NCI-H146 treated with DMSO at 0.1 percent for 48 hours (cell line): ENCODE measurements around the gene RABGAP1L.
A peak's percentile ranks its signal among the peaks of the same experiment; 100 is the strongest.
"Not testable (repeated sequence)": the region's sequence is repeated elsewhere in the genome, so short reads cannot be mapped to it uniquely, and the experiment has no call there.

Experiments
- DNase-seq: peaks from one replicate; lab custom pipeline; 2025; ENCODE audit not compliant: unreplicated experiment; lab: John Stamatoyannopoulos, UW

RABGAP1L gene

DNA sequence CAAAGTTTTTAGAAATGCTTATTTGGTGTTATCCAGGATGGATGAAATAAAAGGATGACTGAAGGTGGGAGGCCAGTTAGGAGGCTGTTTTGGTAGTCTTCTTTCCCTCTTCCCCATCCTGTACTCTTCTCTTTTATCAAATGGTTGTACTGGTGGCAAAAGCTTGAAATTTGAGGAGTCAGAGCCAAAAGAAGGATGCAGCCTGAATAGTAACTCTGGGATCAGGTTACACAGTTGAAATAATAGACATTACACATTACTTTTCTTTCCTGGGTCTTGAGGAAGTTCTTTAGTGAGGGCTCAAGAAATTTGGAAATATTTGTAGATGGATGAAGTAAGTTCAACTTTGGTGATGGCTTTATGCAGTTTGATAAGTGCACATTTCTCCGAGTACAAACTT, 397.1 kb downstream of the RABGAP1L start:
- DNase-seq = no peak

DNA sequence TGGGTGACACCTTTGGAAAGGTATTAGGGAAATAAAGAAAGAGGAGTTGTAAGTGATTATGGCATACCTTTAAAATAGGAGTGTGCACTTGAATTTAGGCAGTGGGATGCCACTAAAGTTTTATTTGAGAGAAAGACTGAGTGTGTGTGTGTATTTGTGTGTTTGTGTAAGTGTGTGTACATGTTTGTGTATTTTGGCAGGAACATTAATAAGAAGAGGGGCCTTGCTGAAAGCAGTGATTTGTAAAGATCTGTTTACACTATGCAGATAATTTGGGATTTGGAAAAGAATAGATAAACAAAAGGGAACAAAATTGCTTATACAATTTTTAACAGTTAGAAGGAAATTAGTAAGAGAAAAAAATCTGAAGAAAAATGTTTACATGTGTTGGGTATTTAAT, 409.2 kb downstream of the RABGAP1L start:
- no peak for DNase-seq

DNA sequence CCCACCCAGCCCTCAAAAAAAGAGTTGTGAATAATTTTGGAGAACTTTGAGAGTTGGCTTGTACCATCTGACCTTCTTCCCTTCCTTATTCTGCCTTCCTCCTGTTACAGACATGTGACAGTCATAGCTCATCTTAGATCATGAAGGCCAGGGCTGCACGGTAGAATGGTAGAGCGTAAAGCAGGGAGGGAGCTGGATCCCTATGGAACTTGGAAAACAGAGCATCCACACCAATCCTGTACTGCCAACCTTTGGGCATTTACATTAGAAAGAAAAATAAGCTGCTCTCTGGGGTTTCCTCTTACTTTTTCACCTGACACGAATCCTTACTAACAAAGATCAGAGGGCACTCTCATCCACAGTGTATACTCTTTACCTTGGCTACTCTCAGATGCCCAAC, 409.9 kb downstream of the RABGAP1L start:
- DNase-seq = no peak

DNA sequence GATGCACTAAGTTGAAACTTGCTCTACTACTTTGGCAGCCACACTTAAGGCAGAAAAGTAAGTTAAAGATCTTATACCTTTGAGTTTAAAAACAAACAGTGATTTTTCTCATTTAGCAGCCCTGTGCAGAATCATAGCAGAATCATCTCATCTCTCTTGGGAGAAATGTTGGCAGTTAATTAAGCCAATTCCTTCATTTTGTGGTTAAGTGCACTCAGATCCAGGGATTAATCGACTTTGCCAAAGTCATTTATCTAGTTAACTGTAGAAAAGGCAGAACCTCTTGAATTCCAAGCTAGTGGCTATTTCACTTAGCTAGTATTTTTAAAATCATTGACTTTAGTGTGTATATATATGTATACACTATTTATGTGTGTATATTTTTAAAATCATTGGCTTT, 413.5 kb downstream of the RABGAP1L start:
- no peak for DNase-seq

DNA sequence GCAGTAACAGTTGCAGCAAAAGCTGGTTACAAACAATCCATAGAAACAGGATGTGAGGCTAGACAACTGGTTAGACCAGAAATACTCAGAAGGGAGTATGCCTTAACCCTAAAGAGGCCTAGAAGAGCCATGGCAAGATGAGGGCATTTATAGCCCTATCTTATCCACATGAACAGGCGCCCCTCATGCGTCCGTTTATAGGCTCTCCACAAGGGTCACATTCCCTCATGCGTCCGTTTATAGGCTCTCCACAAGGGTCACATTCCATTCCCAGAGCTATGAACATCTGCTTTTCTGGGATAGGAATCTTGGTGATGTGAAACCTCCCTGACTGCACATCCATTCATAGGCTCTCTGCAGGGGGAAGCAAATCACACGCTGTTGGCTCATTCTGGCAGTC, 416.8 kb downstream of the RABGAP1L start:
- DNase-seq = not testable (repeated sequence)

DNA sequence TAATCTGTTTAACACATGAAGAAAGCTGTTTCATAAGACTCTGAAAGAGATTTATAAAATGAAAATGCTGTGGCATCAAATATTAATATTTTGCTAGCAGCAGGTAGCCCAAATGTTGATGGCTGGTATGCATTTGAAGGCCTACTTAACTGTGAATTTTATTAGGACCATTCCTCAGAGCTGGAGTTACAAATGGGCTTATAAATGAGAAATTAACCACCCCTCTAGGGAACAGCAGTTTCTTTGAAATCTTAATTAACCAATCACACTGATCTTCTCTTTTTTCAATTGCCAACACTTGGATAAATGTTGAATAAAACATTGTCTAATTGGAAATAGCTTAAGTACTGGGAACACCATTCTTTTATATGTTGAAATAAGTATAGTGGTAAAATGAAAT, 418.4 kb downstream of the RABGAP1L start:
- DNase-seq = no peak

DNA sequence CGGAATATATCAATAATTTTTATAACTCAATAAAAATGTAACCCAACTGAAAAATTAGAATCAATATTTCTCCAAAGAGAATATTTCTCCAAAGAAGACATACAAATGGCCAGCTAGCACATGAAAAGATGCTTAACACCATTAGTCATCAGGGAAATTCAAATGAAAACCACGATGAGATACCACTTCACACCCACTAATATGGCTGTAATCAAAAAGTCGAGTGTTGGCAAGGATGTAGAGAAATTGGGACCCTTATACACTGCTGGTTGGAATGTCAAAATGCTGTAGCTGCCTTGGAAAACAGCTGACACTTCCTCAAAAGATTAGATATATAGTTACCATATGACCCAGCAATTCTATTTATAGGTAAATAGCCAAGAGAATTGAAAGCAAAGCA, 421.5 kb downstream of the RABGAP1L start:
- no peak for DNase-seq

DNA sequence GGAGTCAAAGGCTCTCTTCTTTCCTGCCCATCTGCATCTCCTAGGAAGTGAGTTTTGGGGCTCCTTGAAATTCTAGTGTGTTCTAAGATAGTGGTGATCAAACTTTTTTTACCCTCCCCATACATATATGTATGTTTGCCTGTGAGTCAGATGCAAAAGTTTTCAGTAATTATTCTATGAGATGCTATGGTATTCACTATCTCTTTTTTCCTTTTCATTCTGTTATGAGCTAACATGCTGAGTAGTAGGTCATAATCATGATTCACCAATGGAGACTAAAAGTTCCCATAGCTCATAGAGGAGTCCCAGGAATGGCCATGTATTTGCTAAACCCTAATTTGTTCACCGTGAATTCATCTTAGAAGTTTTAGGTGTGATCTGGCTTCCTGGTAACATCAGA, 424.0 kb downstream of the RABGAP1L start:
- no peak for DNase-seq

DNA sequence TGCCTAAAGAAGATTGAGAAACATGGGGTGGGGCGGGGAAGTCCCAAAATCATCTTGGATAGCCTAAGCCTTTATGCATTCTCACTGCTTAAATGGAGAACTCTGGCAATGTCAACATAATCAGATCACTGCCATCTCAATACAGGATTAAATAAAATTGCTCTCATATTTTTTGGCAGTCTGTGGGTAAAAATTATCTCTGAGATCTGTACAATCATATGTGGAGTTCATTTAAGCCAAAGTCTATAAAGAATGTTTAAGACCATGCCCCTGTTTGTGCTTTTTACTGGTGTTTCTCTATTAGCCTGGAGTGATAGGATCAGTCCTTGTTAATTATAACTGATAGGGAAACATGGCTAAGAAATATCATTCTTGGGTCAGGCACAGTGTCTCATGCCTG, 424.8 kb downstream of the RABGAP1L start:
- no peak for DNase-seq

DNA sequence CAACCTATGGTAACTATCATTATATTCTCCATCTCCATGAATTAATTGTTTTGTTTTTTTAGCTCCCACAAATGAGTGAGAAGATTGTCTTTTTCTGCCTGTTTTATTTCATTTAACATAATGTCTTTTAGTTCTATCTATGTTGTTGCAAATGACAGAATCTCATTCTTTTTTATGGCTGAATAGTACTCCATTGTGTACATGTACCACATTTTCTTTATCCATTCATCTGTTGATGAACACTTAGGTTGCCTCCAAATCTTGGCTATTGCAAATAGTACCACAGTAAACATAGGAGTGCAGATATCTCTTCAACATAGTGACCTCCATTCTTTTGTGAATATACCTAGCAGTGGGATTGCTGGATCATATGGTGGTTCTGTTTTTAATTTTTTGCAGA, 429.3 kb downstream of the RABGAP1L start:
- DNase-seq = not testable (repeated sequence)

DNA sequence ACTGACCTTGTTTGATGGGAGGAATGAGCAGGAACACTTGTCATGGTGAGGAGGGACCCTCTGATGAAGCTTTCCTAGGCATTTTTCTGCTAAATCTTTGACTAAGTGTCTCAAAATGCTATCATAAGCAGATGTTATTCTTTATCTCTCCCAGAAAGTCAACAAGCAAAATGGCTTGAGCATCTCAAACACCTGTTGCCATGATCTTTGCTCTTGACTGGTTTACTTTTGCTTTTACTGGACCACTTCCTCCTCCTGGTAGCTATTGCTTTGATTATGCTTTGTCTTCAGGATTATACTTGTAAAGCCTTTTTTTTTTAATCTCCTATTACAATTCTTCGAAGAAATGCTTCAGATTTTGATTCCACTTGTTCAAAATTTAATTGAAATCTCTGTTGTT, 445.9 kb downstream of the RABGAP1L start:
- DNase-seq = no peak

DNA sequence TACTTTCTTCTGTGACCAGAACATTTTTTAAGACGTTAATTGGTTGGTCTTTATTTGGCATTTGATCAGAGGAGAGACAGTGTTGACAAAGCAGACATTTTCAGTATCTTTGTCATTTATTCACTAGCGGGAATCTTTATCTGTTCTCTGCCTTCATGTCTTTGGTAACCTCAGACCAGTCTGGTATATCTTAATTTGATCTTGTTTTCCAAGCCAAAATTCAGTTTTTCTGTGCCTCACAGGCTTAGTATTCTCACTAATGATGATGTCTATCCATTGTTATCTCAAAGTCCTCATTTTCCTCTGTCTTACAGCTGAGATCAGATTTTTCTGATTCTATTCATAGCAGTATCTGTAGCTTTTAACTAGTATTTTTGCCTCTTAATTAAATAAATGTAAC, 447.2 kb downstream of the RABGAP1L start:
- no peak for DNase-seq

DNA sequence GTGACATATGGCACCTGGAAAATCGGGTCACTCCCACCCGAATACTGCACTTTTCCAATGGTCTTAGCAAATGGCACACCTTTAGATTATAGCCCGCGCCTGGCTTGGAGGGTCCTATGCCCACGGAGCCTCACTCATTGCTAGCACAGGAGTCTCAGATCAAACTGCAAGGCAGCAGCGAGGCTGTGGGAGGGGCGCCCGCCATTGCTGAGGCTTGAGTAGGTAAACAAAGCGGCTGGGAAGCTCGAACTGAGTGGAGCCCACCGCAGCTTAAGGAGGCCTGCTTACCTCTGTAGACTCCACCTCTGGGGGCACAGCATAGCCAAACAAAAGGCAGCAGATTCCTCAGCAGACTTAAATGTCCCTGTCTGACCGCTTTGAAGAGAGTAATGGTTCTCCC, 458.6 kb downstream of the RABGAP1L start:
- not testable (repeated sequence) for DNase-seq

DNA sequence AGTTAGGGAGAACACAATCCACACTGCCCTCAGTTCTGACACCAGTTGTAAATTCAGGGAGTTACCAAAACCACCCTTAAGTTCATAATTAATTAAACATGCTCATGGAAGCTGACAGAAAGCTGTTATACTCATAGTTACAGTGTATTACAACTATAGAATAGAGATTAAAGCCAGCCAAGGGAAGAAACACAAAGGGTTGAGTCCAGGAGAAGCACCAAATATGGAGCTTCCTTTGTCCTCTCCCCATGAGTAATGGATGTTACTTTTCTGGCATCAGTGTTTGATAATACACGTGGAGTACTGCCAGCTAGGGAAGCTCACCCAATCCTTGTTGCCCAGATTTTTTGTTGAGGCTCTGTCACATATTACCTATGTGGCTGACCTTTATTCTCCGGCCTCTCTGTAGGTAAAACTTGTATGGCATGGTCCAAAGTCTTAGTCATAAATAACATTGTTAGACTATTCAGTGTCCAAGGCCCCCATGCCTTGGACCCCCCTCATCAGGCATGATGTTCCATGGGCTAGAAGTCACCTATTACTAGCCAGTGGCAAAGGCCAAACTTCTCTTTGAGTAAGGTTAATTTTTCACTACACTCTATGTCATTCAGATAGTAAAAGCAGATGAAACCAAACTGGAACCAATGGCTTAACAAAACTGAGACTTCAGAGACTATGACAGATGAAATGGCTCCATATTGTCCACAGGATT, 464.2 kb downstream of the RABGAP1L start:
- DNase-seq = no peak

DNA sequence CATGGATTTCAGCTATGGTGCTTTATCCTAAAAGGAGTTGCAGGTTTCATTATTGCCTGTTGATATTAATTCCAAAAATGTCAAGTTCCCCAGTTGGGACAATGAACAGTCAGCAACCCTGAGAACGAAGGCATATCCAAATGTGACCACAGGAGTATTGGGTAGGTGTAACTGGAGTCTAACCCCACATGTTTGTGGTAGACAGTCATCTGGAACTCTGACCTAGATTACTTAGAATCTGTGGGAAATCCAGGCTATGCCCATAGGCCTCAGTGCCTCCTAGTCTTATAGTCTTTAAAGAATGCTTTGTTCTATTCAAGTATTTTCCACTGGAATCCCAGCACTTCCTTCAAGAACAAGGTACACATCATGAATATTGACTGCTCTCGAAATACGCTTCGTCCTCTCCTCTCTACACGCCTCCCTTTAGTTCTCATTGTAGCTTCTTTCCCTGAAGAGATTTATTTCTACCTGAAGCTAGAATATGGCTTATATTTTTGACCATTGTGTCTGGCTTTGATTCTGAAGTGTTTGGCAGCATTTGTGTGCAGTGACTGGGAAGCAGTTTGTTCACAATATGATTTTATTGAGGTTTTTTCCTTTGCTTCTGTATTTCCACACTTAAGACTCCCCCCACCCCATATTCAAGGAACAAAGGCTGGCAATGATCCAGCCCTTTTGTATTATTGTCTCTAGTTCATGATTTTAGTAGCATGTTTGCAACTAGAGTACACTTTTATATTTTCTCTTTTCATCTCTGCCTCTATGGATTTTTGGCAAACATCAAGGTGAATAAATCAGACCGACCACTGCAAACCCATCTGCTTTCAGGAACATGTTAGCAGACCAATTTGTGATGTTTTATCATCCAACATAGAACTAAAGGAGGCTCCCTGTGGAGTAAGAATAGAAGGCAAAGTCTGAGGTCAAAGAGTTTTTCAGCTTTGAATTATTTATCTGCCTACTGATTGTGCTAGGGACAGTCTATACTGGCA, 467.0 kb downstream of the RABGAP1L start:
- DNase-seq = peak; percentile 30

DNA sequence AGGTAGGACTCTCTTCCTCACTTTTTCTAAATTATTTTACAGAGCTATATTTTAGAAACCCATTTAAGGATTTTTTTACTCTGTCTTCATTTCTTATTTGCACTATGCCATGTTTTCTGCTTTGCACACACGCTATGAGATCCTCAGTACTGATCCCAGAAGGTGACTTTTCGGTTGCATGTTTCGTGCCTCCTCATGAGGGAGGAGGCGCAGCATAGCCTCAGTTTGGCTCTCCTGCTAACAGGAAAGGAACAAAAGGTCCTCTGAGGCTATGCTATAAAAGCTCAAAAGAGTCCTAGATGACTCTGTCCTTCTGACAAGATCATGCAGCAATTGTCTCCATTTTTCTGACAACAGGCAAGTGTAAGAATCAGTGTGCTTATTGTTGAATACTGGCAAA, 478.2 kb downstream of the RABGAP1L start:
- DNase-seq = no peak

DNA sequence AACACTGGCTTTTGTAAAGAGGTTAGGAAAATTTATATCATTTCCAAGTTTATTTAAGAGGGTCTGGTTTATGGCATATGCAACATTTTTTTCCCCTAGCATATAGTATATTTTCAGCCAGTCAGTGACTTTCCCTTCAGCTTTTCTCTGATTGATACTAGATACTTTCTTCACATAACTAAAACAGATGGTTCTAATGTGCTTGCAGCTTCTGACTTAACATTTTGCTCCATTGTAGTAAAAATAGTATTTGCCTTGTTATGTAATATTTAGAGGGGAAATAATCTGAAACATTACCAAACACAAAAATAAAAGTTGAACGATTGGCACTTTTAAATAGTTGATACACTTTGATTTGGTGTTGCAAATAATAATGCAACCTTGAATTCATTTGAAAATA, 480.1 kb downstream of the RABGAP1L start:
- DNase-seq = no peak

DNA sequence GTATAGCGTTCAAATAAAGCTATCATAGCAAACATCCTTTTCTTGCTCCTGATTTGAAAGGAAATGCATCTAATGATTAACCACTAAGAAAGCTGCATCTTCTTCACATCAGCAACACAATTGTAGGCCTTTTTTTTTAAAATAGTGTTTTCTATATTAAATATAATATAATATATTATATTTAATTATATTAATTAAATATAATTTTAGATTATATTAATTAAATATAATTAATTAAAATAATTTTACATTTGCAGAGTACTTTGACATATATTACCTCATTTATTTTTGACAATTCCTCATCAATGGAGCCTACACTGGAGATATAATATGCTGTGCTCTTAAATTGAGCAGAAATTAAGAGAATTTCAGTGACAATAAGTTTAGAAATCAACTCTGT, 481.5 kb downstream of the RABGAP1L start:
- DNase-seq = no peak

DNA sequence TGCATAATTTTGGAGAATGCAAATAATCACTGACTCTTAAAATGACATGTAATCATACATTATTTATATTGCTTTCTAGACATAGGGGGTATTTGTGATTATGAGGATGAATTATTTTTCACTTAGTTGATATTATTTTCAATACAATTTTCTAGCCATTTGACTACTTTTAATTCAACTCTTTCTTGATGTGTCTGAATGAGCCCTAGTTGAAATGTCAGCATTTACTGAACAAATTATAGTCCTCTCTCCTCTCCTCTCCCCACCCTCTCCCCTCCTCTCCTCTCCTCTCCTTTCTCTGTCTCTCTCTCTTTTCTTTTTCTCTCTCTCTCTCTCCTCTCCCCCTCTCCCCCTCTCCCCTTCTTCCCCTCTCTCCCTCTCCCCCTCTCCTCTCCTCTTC, 483.1 kb downstream of the RABGAP1L start:
- no peak for DNase-seq

DNA sequence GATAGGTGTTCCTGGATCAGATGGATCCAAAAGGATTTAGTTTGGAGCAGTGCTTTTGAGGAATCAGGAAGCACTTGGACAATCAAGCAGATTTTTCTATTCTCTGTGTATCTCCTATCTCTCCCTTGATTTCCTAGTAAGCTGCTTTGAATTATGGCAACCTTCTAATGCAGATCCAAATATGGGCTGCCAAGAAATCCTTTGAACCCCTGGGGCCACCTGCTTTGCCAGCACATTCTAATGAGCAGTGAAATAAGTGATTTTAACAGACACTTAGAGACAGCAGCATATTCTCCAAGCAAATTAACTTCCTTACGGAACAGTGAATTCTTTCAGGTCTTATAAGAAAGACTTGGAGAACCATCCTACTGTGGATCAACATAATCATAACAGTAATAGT, 483.9 kb downstream of the RABGAP1L start:
- DNase-seq = no peak

DNA sequence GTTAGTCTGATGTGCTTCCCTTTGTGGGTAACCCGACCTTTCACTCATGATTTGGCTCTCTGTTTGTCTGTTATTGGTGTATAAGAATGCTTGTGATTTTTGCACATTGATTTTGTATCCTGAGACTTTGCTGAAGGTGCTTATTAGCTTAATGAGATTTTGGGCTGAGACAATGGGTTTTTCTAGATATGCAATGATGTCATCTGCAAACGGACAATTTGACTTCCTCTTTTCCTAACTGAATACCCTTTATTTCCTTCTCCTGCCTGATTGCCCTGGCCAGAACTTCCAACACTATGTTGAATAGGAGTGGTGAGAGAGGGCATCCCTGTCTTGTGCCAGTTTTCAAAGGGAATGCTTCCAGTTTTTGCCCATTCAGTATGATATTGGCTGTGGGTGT, 490.3 kb downstream of the RABGAP1L start:
- not testable (repeated sequence) for DNase-seq

DNA sequence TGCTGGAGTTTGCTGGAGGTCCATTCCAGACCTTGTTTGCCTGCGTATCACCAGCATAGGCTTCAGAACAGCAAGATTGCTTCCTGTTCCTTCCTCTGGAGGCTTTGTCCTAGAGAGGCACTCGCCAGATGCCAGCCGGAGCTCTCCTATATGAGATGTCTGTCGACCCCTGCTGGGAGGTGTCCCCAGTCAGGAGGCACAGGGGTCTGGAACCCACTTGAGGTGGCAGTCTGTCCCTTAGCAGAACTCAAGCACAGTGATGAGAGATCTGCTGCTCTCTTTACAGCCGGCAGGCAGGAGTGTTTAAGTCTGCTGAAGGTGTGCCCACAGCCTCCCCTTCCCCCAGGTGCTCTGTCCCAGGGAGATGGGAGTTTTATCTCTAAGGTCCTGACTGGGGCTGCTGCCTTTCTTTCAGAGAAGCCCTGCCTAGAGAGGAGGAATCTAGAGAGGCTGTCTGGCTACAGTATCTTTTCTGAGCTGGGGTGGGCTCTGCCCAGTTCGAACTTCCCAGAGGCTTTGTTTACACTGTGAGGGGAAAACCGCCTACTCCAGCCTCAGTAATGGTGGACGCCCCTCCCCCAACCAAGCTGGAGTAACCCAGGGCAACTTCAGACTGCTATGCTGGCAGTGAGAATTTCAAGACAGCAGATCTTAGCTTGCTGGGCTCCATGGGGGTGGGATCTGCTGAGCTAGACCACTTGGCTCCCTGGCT, 493.4 kb downstream of the RABGAP1L start:
- peak; percentile 4 for DNase-seq
